Natural killer cell treated with Interleukin-12 subunit alpha and Interleukin-12 subunit beta and Interleukin-15 and Interleukin-18, amount 100 ng/mL, for 72 hours (primary cell): ENCODE data around the gene GINS1. TPM values are rescaled to one million over a fixed set of nuclear protein-coding genes. Genes with fewer than 3 reads are reported as not detected.
"Not testable (repeated sequence)": the region's sequence is repeated elsewhere in the genome, so short reads cannot be mapped to it uniquely, and the experiment has no call there.

ENCODE experiments used
- ATAC-seq, 2 donors: fragments of 150-1000 bp; cut with Tn5 transposase in 1 of 2; sonication (Bioruptor Pico), chemical (Tn5 transposase) in 1 of 2; 2 replicates each; pipeline ENCODE4 v1.10.0; 2021
- DNase-seq: peaks from one replicate; pipeline ENCODE4 v3.0.0; 2022; ENCODE audit warnings: low spot score
- H3K27ac Mint-ChIP-seq, 2 donors: 1 replicate in 1 of 2; 2 replicates in 1 of 2; pipeline ENCODE4 v1.8.0; 2022; ENCODE audit warnings: mixed read lengths in 2 of 2, mild to moderate bottlenecking in 1 of 2, moderate library complexity in 1 of 2
- H3K27me3 Mint-ChIP-seq, 2 donors: 1 replicate in 1 of 2; 2 replicates in 1 of 2; pipeline ENCODE4 v1.8.0; 2022; ENCODE audit warnings: mixed read lengths in 2 of 2
- H3K36me3 Mint-ChIP-seq: one replicate; pipeline ENCODE4 v1.8.0; 2022; ENCODE audit warnings: mixed read lengths
- H3K4me1 Mint-ChIP-seq, 2 donors: 1 replicate in 1 of 2; 2 replicates in 1 of 2; pipeline ENCODE4 v1.8.0; 2022; ENCODE audit warnings: low read depth in 2 of 2, mixed read lengths in 2 of 2, mild to moderate bottlenecking in 1 of 2
- H3K4me3 Mint-ChIP-seq: one replicate; pipeline ENCODE4 v1.8.0; 2022; ENCODE audit warnings: mixed read lengths
- H3K9me3 Mint-ChIP-seq: 2 replicates; pipeline ENCODE4 v1.8.0; 2022; ENCODE audit warnings: mixed read lengths
- total RNA-seq, 2 donors: library from RNA; stranded (reverse); gene quantifications; one replicate each; pipeline ENCODE4 v1.2.3, GENCODE V29; 2022

Gene GINS1
- total RNA-seq, 2 donors from 2014 or later: 17.6 to 36.7 TPM

GRCh38 chr20:25398376-25399036 lies 9.0 kb upstream of the GINS1 start:
- Mint-ChIP-seq H3K27ac (no peak overlapping the region), H3K4me1 (no peaks in the 10 kb centered on the region), H3K4me3 (no peak overlapping the region), H3K9me3 (peaks cover 8% of the 10 kb centered on the region), H3K27me3 (peaks cover 0 to 5% of the 10 kb centered on the region in 2 donors), H3K36me3 (peaks cover 11% of the 10 kb centered on the region)
- DNase-seq (no peak), ATAC-seq (no peak)

- Mint-ChIP-seq H3K27me3 (peaks cover 0 to 5% of the 10 kb centered on the region in 2 donors), H3K9me3 (peaks cover 8% of the 10 kb centered on the region), H3K4me3 (no peak overlapping the region), H3K4me1 (no peaks in the 10 kb centered on the region), H3K27ac (no peak overlapping the region), H3K36me3 (peaks cover 13% of the 10 kb centered on the region)
- no peak for ATAC-seq
- no peak for DNase-seq
These were observed 8.4 kb upstream of the GINS1 start for GRCh38 chr20:25399037-25399430.

- not testable (repeated sequence) for H3K9me3 Mint-ChIP-seq, H3K27me3 Mint-ChIP-seq, DNase-seq, ATAC-seq, H3K4me1 Mint-ChIP-seq, H3K4me3 Mint-ChIP-seq, H3K27ac Mint-ChIP-seq
- peaks cover 13% of the 10 kb centered on the region for H3K36me3 Mint-ChIP-seq
These were observed 7.2 kb upstream of the GINS1 start for GRCh38 chr20:25400291-25400732.

- Mint-ChIP-seq H3K27ac (no peak overlapping the region), H3K9me3 (peaks cover 8% of the 10 kb centered on the region), H3K36me3 (peaks cover 13% of the 10 kb centered on the region), H3K4me1 (peaks cover 6 to 7% of the 10 kb centered on the region in 2 donors), H3K4me3 (no peak overlapping the region), H3K27me3 (peaks cover 0 to 3% of the 10 kb centered on the region in 2 donors)
- ATAC-seq (no peak), DNase-seq (no peak)
These were observed 4.9 kb upstream of the GINS1 start for GRCh38 chr20:25402583-25402982.

DNA sequence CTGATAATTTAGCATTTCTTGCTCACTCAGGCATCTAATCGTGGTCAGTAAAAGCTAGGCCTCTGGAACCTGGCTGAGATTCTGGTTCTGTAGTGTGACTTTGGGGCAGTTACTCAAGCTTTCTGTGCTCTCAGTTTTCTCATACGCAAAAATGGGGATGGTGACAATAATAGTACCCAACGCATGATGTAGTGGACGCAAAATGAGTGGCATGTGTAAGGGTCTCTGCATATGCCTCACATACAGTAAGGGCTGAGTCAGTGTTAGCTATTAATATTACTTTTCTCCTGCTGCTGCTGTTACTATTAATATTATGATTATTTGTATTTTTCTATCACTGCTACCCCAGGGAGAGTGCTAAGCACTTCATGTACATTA lies 686 bp downstream of the GINS1 start:
- DNase-seq (no peak), ATAC-seq (peak in 1 of 2 donors; percentile 38)
- Mint-ChIP-seq H3K4me1 (peaks cover 15 to 19% of the 10 kb centered on the region in 2 donors), H3K27me3 (no peaks in the 10 kb centered on the region), H3K4me3 (peak overlapping the region; percentile 90), H3K36me3 (peaks cover 10% of the 10 kb centered on the region), H3K27ac (peak overlapping the region; percentile 78 to 88), H3K9me3 (peaks cover 3% of the 10 kb centered on the region)

DNA sequence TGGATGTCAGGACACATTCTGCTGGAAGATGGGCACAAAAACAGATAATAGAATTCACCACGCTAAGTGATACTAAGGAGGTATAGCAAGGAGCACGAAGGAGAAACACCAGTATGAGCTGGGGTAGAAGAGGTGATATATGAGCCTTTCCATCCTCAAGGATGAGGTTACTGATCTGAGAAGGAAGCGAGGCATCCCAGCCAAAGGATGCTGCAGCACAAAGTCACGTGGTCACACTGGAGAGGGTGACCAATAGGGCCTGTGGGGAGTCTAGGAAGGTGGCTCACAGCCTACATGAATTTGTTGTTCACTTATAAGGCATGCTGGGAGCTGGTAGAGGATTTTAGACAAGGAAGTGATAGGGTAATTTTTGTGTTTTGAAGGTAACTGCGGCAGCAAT lies 1.4 kb downstream of the GINS1 start:
- Mint-ChIP-seq H3K27me3 (no peaks in the 10 kb centered on the region), H3K27ac (peak overlapping the region in 1 of 2 donors; percentile 78), H3K4me1 (peaks cover 15 to 19% of the 10 kb centered on the region in 2 donors), H3K36me3 (peaks cover 4% of the 10 kb centered on the region), H3K4me3 (peak overlapping the region; percentile 90), H3K9me3 (no peaks in the 10 kb centered on the region)
- ATAC-seq (no peak), DNase-seq (no peak)

- DNase-seq (no peak), ATAC-seq (no peak)
- H3K9me3 Mint-ChIP-seq: no peaks in the 10 kb centered on the region
- no peaks in the 10 kb centered on the region for H3K27me3 Mint-ChIP-seq
- no peak overlapping the region for H3K27ac Mint-ChIP-seq
- H3K4me1 Mint-ChIP-seq: no peaks in the 10 kb centered on the region
- H3K4me3 Mint-ChIP-seq: no peak overlapping the region
- H3K36me3 Mint-ChIP-seq: peaks cover 4% of the 10 kb centered on the region
These were observed 11.3 kb downstream of the GINS1 start for GRCh38 chr20:25418776-25419175.

GRCh38 chr20:25421102-25421501 lies 13.6 kb downstream of the GINS1 start:
- no peak overlapping the region for H3K4me3 Mint-ChIP-seq
- H3K27ac Mint-ChIP-seq: no peak overlapping the region
- ATAC-seq (no peak), DNase-seq (no peak)
- no peaks in the 10 kb centered on the region for H3K27me3 Mint-ChIP-seq
- no peaks in the 10 kb centered on the region for H3K9me3 Mint-ChIP-seq
- H3K4me1 Mint-ChIP-seq: no peaks in the 10 kb centered on the region
- peaks cover 7% of the 10 kb centered on the region for H3K36me3 Mint-ChIP-seq

DNA sequence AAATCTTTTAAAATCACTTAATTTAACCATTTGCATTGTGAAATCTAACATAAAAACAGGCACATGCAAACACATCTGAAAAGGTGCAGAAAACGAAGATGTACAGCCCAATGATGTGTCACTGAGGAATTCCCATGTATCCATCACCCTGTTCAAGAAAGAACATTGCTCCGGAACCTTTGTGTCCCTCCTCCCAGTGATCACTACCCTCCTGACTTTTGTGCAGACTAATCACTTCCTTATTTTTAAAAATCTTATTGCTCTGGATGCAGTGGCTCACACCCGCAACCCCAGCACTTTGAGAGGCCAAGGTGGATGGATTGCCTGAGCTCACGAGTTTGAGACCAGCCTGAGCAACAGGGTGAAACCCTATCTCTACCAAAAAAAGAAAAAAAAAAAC lies 14.6 kb downstream of the GINS1 start:
- no peak overlapping the region for H3K4me3 Mint-ChIP-seq
- peaks cover 9% of the 10 kb centered on the region for H3K36me3 Mint-ChIP-seq

GRCh38 chr20:25424536-25424935 lies 17.1 kb downstream of the GINS1 start:
- Mint-ChIP-seq H3K36me3 (peaks cover 9% of the 10 kb centered on the region), H3K27me3 (no peaks in the 10 kb centered on the region), H3K9me3 (no peaks in the 10 kb centered on the region), H3K27ac (peak overlapping the region in 1 of 2 donors; percentile 14), H3K4me1 (no peaks in the 10 kb centered on the region), H3K4me3 (no peak overlapping the region)
- DNase-seq: no peak
- ATAC-seq: no peak

More for the DNA sequence above, 14.6 kb downstream of the GINS1 start:
- Mint-ChIP-seq H3K27me3 (no peaks in the 10 kb centered on the region), H3K27ac (no peak overlapping the region), H3K9me3 (no peaks in the 10 kb centered on the region), H3K4me1 (no peaks in the 10 kb centered on the region)
- ATAC-seq: no peak
- no peak for DNase-seq

- DNase-seq: no peak
- H3K4me1 Mint-ChIP-seq: no peaks in the 10 kb centered on the region
- no peak overlapping the region for H3K27ac Mint-ChIP-seq
- ATAC-seq: no peak
- H3K27me3 Mint-ChIP-seq: no peaks in the 10 kb centered on the region
- no peak overlapping the region for H3K4me3 Mint-ChIP-seq
- H3K36me3 Mint-ChIP-seq: peaks cover 11% of the 10 kb centered on the region
- H3K9me3 Mint-ChIP-seq: no peaks in the 10 kb centered on the region
These were observed 29.7 kb downstream of the GINS1 start for GRCh38 chr20:25437153-25437581.

DNA sequence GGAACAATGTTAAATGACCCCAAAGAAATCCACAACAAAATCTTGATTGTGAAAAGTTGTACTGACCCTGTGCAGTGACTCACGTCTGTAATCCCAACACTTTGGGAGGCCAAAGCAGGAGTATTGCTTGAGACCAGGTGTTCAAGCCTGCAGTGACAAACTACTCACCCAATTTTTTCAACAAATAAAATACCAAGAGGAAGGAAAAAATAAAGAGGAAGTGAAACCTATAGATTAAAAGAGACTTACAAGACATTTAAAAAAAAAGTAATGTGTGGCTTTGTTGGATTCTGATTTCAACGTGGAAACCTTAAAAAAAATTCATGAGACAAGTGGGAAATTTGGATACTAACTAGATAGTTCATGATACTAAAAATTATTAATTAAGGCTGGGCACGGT lies 31.9 kb downstream of the GINS1 start:
- no peak for ATAC-seq
- Mint-ChIP-seq H3K4me1 (no peaks in the 10 kb centered on the region), H3K27me3 (no peaks in the 10 kb centered on the region), H3K9me3 (no peaks in the 10 kb centered on the region), H3K36me3 (peaks cover 6% of the 10 kb centered on the region), H3K27ac (no peak overlapping the region), H3K4me3 (no peak overlapping the region)
- no peak for DNase-seq

DNA sequence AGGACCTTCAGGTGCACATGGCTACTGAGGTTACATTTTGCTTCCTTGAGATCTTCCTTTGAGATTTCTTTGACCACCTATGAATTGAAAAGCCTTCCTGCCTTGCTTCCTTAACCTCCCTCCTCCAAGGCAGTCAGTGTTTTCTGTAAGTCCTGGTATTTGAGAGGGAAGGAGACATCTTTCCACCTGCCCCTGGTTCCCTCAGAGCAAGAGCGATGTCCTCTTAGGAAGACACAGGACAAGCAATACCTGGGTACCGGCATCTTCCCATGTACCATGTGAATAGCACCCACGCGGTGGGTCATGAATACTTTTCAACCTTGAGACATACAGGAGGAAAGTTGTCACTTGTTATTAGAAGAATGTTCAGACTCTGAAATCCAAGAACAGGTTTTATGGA lies 37.1 kb downstream of the GINS1 start:
- H3K27ac Mint-ChIP-seq: no peak overlapping the region
- ATAC-seq: no peak
- H3K4me3 Mint-ChIP-seq: no peak overlapping the region
- H3K4me1 Mint-ChIP-seq: peaks cover 0 to 5% of the 10 kb centered on the region in 2 donors
- no peaks in the 10 kb centered on the region for H3K9me3 Mint-ChIP-seq
- H3K27me3 Mint-ChIP-seq: no peaks in the 10 kb centered on the region
- DNase-seq: no peak
- peaks cover 17% of the 10 kb centered on the region for H3K36me3 Mint-ChIP-seq

GRCh38 chr20:25447671-25448070 lies 40.2 kb downstream of the GINS1 start:
- no peaks in the 10 kb centered on the region for H3K9me3 Mint-ChIP-seq
- H3K27me3 Mint-ChIP-seq: no peaks in the 10 kb centered on the region
- peaks cover 0 to 5% of the 10 kb centered on the region in 2 donors for H3K4me1 Mint-ChIP-seq
- no peak overlapping the region for H3K4me3 Mint-ChIP-seq
- no peak for DNase-seq
- H3K36me3 Mint-ChIP-seq: peaks cover 17% of the 10 kb centered on the region
- no peak overlapping the region for H3K27ac Mint-ChIP-seq
- ATAC-seq: no peak

DNA sequence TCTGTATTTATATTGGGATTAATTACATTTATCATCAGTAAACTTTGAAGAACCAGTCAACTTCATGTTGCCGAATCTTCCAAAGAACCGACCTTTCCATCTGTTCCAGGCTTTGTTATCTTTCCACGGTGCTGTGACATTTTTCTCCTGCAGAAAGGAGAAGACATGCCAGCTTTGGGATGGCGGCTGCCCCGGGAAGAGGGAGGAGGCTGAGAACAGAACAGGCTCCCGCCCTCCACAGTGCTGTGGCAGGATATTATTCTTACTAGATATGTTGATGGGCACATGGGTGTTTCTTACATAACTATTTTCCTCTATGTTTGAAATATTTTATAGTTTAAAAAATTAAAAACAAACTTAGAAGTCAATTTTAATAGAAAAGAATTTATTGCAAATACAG lies 44.9 kb downstream of the GINS1 start:
- peaks cover 7% of the 10 kb centered on the region for H3K36me3 Mint-ChIP-seq
- H3K27me3 Mint-ChIP-seq: no peaks in the 10 kb centered on the region

More for the DNA sequence above, 44.9 kb downstream of the GINS1 start:
- no peak overlapping the region for H3K4me3 Mint-ChIP-seq
- H3K4me1 Mint-ChIP-seq: no peaks in the 10 kb centered on the region
- ATAC-seq: no peak
- H3K9me3 Mint-ChIP-seq: no peaks in the 10 kb centered on the region
- DNase-seq: no peak
- no peak overlapping the region for H3K27ac Mint-ChIP-seq
